K562 (cell line): ENCODE measurements around the gene TGFBR1. TPM values are rescaled to one million over a fixed set of nuclear protein-coding genes. Genes with fewer than 3 reads are reported as not detected.
A peak's percentile ranks its signal among the peaks of the same experiment; 100 is the strongest.

Experiments
- ATAC-seq: fragments of 200-7000 bp; cut with Tn5 transposase; 3 replicates; pipeline ENCODE4 v1.9.1; 2020; ENCODE audit warnings: moderate library complexity
- BruUV-seq: library from RNA; stranded (reverse); fragments of 400-500 nt; replicated peaks from 2 replicates; lab custom pipeline; 2021; lab: Mats Ljungman, UMichigan
- CTCF ChIA-PET: fragments of 300-600 bp; formaldehyde crosslinking; extraction: SDS; loops from one replicate; lab custom pipeline; 2021; ENCODE audit warnings: low intra/inter-chr PET ratio; lab: Yijun Ruan, JAX
- POLR2A ChIA-PET: fragments of 300-600, 350-650 bp; sonication (Branson Sonifier 250); formaldehyde crosslinking; extraction: SDS; loops from one replicate; lab custom pipeline; 2021; ENCODE audit warnings: antibody characterized with exemption, inconsistent platforms; lab: Yijun Ruan, JAX
- DNase-seq, 4 experiments: peaks; one replicate each; pipeline versions ENCODE4 v3.0.0 to v3.0.0-alpha.2; 2011 to 2018; ENCODE audit warnings: low spot score in 3 of 4, mixed read lengths in 3 of 4; ENCODE audit errors: extremely low read depth in 1 of 4
- FAIRE-seq: peaks from 2 replicates; lab custom pipeline; 2011; peaks lifted over from hg19 to GRCh38; lab: Jason Lieb, UNC
- H2AFZ ChIP-seq: 2 replicates; pipeline ENCODE4 v1.6.0; 2011; ENCODE audit warnings: low read depth, low read length, control low read depth, inconsistent platforms
- H3K27ac ChIP-seq: fragments of 200-600 bp; 3 replicates; pipeline ENCODE4 v1.8.0; 2011; ENCODE audit warnings: low read depth, mild to moderate bottlenecking, control low read depth, inconsistent platforms, low read length, moderate library complexity, mixed read lengths; ENCODE audit errors: extremely low read depth
- H3K27me3 ChIP-seq, 2 experiments: fragments of 300-600 bp in 1 of 2; 2 replicates in 1 of 2; 3 replicates in 1 of 2; pipeline versions ENCODE4 v1.6.0 to v1.8.0; 2011; ENCODE audit warnings: inconsistent platforms in 2 of 2, low read length in 2 of 2, mild to moderate bottlenecking in 1 of 2, mixed read lengths in 1 of 2, moderate library complexity in 1 of 2; ENCODE audit not compliant: control insufficient read depth in 2 of 2, insufficient read depth in 2 of 2
- H3K36me3 ChIP-seq: fragments of 300-600 bp; 3 replicates; pipeline ENCODE4 v1.8.0; 2011; ENCODE audit warnings: mild to moderate bottlenecking, low read length, inconsistent platforms; ENCODE audit not compliant: control insufficient read depth, insufficient read depth
- H3K4me1 ChIP-seq, 2 experiments: fragments of 200-600 bp in 1 of 2; replicated peaks in 1 of 2; 2 replicates in 1 of 2; 3 replicates in 1 of 2; pipeline versions ENCODE4 v1.5.1 to v1.8.0; 2011; ENCODE audit warnings: inconsistent platforms in 2 of 2, low read length in 2 of 2, mild to moderate bottlenecking in 1 of 2, mixed read lengths in 1 of 2, moderate library complexity in 1 of 2; ENCODE audit not compliant: control insufficient read depth in 2 of 2, insufficient read depth in 2 of 2
- H3K4me2 ChIP-seq: 2 replicates; pipeline ENCODE4 v1.6.1; 2011; ENCODE audit warnings: low read length, control low read depth, inconsistent platforms, mixed read lengths; ENCODE audit not compliant: insufficient read depth
- H3K4me3 ChIP-seq: fragments of 200-600 bp; sonication (generic), shearing (Covaris generic); 2 replicates; pipeline ENCODE4 v1.5.1; 2016; ENCODE audit warnings: control low read depth, inconsistent platforms
- H3K79me2 ChIP-seq: fragments of 200-600 bp; 3 replicates; pipeline ENCODE4 v1.8.0; 2011; ENCODE audit warnings: low read length, inconsistent platforms; ENCODE audit not compliant: control insufficient read depth, insufficient read depth
- H3K9ac ChIP-seq, 2 experiments: 2 replicates each; pipeline versions ENCODE4 v1.6.0 to v1.6.1; 2011; ENCODE audit warnings: low read depth in 2 of 2, low read length in 2 of 2, control low read depth in 1 of 2, inconsistent platforms in 1 of 2, mild to moderate bottlenecking in 1 of 2, mixed read lengths in 1 of 2; ENCODE audit not compliant: insufficient read depth in 1 of 2
- H3K9me1 ChIP-seq: one replicate; pipeline ENCODE4 v1.6.0; 2011; ENCODE audit warnings: inconsistent platforms, mild to moderate bottlenecking, low read length, moderate library complexity; ENCODE audit not compliant: control insufficient read depth, insufficient read depth
- H3K9me3 ChIP-seq: replicated peaks from 2 replicates; pipeline ENCODE4 v1.5.1; 2011; ENCODE audit warnings: low read depth, low read length, inconsistent platforms; ENCODE audit not compliant: control insufficient read depth, insufficient read depth
- H4K20me1 ChIP-seq: replicated peaks from 2 replicates; pipeline ENCODE4 v1.6.1; 2011; ENCODE audit warnings: low read length, inconsistent platforms, mixed read lengths; ENCODE audit not compliant: control insufficient read depth, insufficient read depth
- BCOR ChIP-seq: fragments of 450-650 bp; IDR thresholded peaks from 2 replicates; pipeline ENCODE4 v1.6.1; 2016
- GATAD2A ChIP-seq: fragments of 450-650 bp; IDR thresholded peaks from 2 replicates; pipeline ENCODE4 v1.6.1; 2017
- NCOA2 ChIP-seq, 2 experiments: fragments of 450-650 bp; IDR thresholded peaks; 2 replicates each; pipeline ENCODE4 v1.6.1; 2018; ENCODE audit warnings: mild to moderate bottlenecking in 2 of 2, moderate library complexity in 1 of 2; ENCODE audit not compliant: partially characterized antibody in 2 of 2
- POLR2B ChIP-seq: fragments of 450-650 bp; IDR thresholded peaks from 2 replicates; pipeline ENCODE4 v1.6.1; 2018; ENCODE audit warnings: low read depth; ENCODE audit not compliant: partially characterized antibody
- PYGO2 ChIP-seq: fragments of 450-650 bp; IDR thresholded peaks from 2 replicates; pipeline ENCODE4 v1.6.1; 2016; ENCODE audit warnings: mild to moderate bottlenecking, missing genetic modification characterization, moderate library complexity, missing compliant biosample characterization
- YBX1 ChIP-seq: fragments of 450-650 bp; IDR thresholded peaks from 2 replicates; pipeline ENCODE4 v1.7.1; 2016; ENCODE audit warnings: mild to moderate bottlenecking
- ZBTB8A ChIP-seq: fragments of 450-650 bp; IDR thresholded peaks from 2 replicates; pipeline ENCODE4 v1.6.1; 2018; ENCODE audit warnings: mild to moderate bottlenecking, moderate library complexity; ENCODE audit not compliant: partially characterized antibody
- WGBS: fragments of 100-300 bp; shearing (Covaris generic); methylation state at CpG from one replicate; pipeline ENCODE4 v1.1.6; 2016; ENCODE audit warnings: low coverage, mixed read lengths; ENCODE audit not compliant: insufficient coverage; ENCODE audit errors: missing lambda C conversion rate; 5-methylcytosine and 5-hydroxymethylcytosine counted together
- in situ Hi-C: fragments of 300-500 bp; cut with MboI; formaldehyde crosslinking; loops from 4 replicates; pipeline ENCODE4 v1.15.0; 2018; ENCODE audit warnings: inconsistent platforms, mixed read lengths
- intact Hi-C: fragments of 100-400 bp; cut with micrococcal nuclease; formaldehyde crosslinking; loops from 2 replicates; pipeline ENCODE4 v1.14.2; 2022
- polyA plus RNA-seq, 8 experiments: library from polyadenylated mRNA; depleted of rRNA in 4 of 8; stranded (reverse) in 5 of 8; unstranded in 3 of 8; fragments of >200 nt; fragmentation: Nextera tagmentation in 2 of 8; fragmentation: Illumina TruSeq in 1 of 8; extraction: Ambion mirVana in 2 of 8; extraction: Trizol in 1 of 8; gene quantifications; 2 replicates each; pipeline versions ENCODE4 v1.2.1 to v1.2.3, GENCODE V29; 2011 to 2014; ENCODE audit warnings: inconsistent platforms in 1 of 8, missing spikeins in 1 of 8
- total RNA-seq, 7 experiments: library from RNA; depleted of rRNA in 6 of 7; stranded (reverse); fragments of >200 nt in 6 of 7; fragmentation: Illumina TruSeq in 2 of 7; extraction: Trizol in 2 of 7; gene quantifications; 2 replicates each; pipeline versions ENCODE4 v1.2.1 to v1.2.3, GENCODE V29; 2011 to 2021; ENCODE audit warnings: low replicate concordance in 1 of 7
- TF ChIP-seq, protein P1 (sequence below): sonication (generic); IDR thresholded peaks from 2 replicates; pipeline ENCODE4 v1.6.1; 2016
- TF ChIP-seq, protein P2 (sequence below): fragments of 450-650 bp; IDR thresholded peaks from 2 replicates; pipeline ENCODE4 v1.6.1; 2017; ENCODE audit warnings: antibody characterized with exemption, mild to moderate bottlenecking
- TF ChIP-seq, protein P3 (sequence below): fragments of 450-650 bp; IDR thresholded peaks from 2 replicates; pipeline ENCODE4 v1.6.1; 2017; ENCODE audit warnings: mild to moderate bottlenecking, moderate library complexity

TGFBR1 gene
- total and polyA plus RNA-seq, 9 of the 15 experiments (the other 6 are each of a cell fraction or from before 2014, with no cell fraction given) = 15.5 to 62.4 (median 42.7) TPM

DNA sequence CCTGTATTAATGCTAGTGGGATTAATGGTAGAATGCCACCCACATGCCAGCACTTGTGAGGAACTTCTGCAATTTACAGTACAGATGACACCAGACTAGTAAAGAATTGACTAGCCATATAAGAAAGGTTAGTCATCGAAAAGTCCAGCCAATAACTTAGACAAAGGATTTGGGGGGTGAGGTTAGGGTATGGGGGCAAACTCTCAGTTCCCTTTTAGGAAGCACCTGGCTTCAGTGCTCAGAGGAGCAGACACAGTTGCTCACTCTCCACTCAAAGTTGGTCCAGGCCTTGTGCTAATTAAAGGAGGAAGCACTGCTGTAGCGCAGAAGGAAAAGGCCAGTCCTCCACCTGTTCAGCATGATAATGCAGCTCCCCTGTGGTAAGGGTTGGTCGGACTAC is 25.2 kb downstream of the TGFBR1 start:
- Histone ChIP-seq H3K79me2 (peaks cover 78% of the 10 kb centered on the region), H3K27me3 (no peaks in the 10 kb centered on the region), H3K9me3 (no peaks in the 10 kb centered on the region), H3K4me3 (no peak overlapping the region), H3K9ac (no peak overlapping the region), H2AFZ (no peak overlapping the region), H3K9me1 (no peaks in the 10 kb centered on the region), H3K27ac (no peak overlapping the region), H3K4me1 (peaks cover 0 to 38% of the 10 kb centered on the region in 2 experiments; a peak in 3 of 5 replicates), H4K20me1 (no peaks in the 10 kb centered on the region), H3K4me2 (no peak overlapping the region), H3K36me3 (peaks cover 39% of the 10 kb centered on the region)
- POLR2A ChIA-PET = no interaction called here
- 58% methylated on average over 3 of the region's 3 CpGs for WGBS
- ATAC-seq (peak; percentile 36; the same call in 2 of the 3 replicates), FAIRE-seq (peak; percentile 65), DNase-seq (no peak)
- CTCF ChIA-PET = no interaction called here
- no peak for TF ChIP-seq BCOR
- TF ChIP-seq, protein P1, sequence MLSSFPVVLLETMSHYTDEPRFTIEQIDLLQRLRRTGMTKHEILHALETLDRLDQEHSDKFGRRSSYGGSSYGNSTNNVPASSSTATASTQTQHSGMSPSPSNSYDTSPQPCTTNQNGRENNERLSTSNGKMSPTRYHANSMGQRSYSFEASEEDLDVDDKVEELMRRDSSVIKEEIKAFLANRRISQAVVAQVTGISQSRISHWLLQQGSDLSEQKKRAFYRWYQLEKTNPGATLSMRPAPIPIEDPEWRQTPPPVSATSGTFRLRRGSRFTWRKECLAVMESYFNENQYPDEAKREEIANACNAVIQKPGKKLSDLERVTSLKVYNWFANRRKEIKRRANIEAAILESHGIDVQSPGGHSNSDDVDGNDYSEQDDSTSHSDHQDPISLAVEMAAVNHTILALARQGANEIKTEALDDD = peak; percentile 79
- intact Hi-C loops = no loop called here
- in situ Hi-C loops = loop anchor here (10.0 kb wide), 1 partner anchor 115 kb away; no protein-coding TSS in a partner anchor
- no TSS peak for BruUV-seq

DNA sequence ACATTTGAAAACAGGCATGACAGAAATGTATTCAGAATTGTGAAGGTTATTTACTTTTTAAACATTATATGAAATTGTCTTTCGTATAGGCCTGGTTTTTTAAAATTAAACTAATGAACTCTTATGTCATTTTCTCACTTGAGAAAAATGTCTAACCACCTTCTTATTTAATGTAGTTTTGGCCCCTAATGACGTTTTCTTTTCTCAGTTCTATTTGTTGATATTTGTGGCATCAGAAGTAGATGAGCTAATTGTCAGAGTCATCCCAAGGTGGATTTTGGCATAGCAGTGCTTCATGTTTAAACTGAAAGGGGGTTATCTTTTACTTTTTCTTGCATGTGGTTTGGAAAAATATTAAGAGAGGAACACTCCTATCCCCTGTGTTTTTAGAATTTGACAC is 28.2 kb downstream of the TGFBR1 start:
- POLR2A ChIA-PET = interaction anchor here (1.1 to 1.8 kb wide), 2 partner anchors 19 to 58 kb away, joined by 3 to 4 read pairs; no protein-coding TSS in a partner anchor
- WGBS = 55% methylated on average over 2 of the region's 2 CpGs
- TF ChIP-seq, protein P2, sequence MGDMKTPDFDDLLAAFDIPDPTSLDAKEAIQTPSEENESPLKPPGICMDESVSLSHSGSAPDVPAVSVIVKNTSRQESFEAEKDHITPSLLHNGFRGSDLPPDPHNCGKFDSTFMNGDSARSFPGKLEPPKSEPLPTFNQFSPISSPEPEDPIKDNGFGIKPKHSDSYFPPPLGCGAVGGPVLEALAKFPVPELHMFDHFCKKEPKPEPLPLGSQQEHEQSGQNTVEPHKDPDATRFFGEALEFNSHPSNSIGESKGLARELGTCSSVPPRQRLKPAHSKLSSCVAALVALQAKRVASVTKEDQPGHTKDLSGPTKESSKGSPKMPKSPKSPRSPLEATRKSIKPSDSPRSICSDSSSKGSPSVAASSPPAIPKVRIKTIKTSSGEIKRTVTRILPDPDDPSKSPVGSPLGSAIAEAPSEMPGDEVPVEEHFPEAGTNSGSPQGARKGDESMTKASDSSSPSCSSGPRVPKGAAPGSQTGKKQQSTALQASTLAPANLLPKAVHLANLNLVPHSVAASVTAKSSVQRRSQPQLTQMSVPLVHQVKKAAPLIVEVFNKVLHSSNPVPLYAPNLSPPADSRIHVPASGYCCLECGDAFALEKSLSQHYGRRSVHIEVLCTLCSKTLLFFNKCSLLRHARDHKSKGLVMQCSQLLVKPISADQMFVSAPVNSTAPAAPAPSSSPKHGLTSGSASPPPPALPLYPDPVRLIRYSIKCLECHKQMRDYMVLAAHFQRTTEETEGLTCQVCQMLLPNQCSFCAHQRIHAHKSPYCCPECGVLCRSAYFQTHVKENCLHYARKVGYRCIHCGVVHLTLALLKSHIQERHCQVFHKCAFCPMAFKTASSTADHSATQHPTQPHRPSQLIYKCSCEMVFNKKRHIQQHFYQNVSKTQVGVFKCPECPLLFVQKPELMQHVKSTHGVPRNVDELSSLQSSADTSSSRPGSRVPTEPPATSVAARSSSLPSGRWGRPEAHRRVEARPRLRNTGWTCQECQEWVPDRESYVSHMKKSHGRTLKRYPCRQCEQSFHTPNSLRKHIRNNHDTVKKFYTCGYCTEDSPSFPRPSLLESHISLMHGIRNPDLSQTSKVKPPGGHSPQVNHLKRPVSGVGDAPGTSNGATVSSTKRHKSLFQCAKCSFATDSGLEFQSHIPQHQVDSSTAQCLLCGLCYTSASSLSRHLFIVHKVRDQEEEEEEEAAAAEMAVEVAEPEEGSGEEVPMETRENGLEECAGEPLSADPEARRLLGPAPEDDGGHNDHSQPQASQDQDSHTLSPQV = no peak
- TF ChIP-seq POLR2B = no peak
- no peak for TF ChIP-seq YBX1
- TF ChIP-seq, protein P3, sequence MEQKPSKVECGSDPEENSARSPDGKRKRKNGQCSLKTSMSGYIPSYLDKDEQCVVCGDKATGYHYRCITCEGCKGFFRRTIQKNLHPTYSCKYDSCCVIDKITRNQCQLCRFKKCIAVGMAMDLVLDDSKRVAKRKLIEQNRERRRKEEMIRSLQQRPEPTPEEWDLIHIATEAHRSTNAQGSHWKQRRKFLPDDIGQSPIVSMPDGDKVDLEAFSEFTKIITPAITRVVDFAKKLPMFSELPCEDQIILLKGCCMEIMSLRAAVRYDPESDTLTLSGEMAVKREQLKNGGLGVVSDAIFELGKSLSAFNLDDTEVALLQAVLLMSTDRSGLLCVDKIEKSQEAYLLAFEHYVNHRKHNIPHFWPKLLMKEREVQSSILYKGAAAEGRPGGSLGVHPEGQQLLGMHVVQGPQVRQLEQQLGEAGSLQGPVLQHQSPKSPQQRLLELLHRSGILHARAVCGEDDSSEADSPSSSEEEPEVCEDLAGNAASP = no peak
- TF ChIP-seq PYGO2 (tag) = no peak
- no peak for TF ChIP-seq GATAD2A
- TF ChIP-seq NCOA2 (IDR thresholded peaks at IDR 0.05; ENCODE audit: partially characterized antibody in 2 of 2) = no peak
- no peak for TF ChIP-seq ZBTB8A

More for the DNA sequence above, 28.2 kb downstream of the TGFBR1 start:
- no peak overlapping the region for H3K4me3 ChIP-seq
- peaks cover 56% of the 10 kb centered on the region for H3K36me3 ChIP-seq
- ATAC-seq = no peak
- H3K79me2 ChIP-seq = peaks cover 52% of the 10 kb centered on the region
- H3K4me1 ChIP-seq = peaks cover 0 to 25% of the 10 kb centered on the region in 2 experiments; a peak in 4 of 5 replicates
- in situ Hi-C loops = loop anchor here (10.0 kb wide), 1 partner anchor 118 kb away; no protein-coding TSS in a partner anchor
- DNase-seq = no peak
- H3K9ac ChIP-seq = no peak overlapping the region
- FAIRE-seq = no peak
- no peaks in the 10 kb centered on the region for H4K20me1 ChIP-seq
- no peaks in the 10 kb centered on the region for H3K27me3 ChIP-seq
- no peak overlapping the region for H3K27ac ChIP-seq
- no peak overlapping the region for H2AFZ ChIP-seq
- CTCF ChIA-PET = no interaction called here
- intact Hi-C loops = no loop called here
- H3K4me2 ChIP-seq = no peak overlapping the region
- H3K9me1 ChIP-seq = no peaks in the 10 kb centered on the region
- H3K9me3 ChIP-seq = no peaks in the 10 kb centered on the region
- no TSS peak for BruUV-seq
